Activated CD4-positive, alpha-beta T cell treated with anti-CD3 and anti-CD28 coated beads for 1 hour (primary cell): ENCODE results near the gene CEP128.

Source experiments
- DNase-seq: peaks from one replicate; pipeline ENCODE4 v3.0.0-alpha.2; 2020

CEP128 gene

GRCh38 chr14:80659783-80660182 is 281.8 kb downstream of the CEP128 start:
- DNase-seq: no peak

GRCh38 chr14:80658733-80659132 is 282.8 kb downstream of the CEP128 start:
- no peak for DNase-seq

GRCh38 chr14:80658155-80658554 is 283.4 kb downstream of the CEP128 start:
- DNase-seq: no peak

- DNase-seq: no peak
Observed at GRCh38 chr14:80653956-80654355, 287.6 kb downstream of the CEP128 start.

GRCh38 chr14:80645667-80646413 is 295.7 kb downstream of the CEP128 start:
- no peak for DNase-seq

DNA sequence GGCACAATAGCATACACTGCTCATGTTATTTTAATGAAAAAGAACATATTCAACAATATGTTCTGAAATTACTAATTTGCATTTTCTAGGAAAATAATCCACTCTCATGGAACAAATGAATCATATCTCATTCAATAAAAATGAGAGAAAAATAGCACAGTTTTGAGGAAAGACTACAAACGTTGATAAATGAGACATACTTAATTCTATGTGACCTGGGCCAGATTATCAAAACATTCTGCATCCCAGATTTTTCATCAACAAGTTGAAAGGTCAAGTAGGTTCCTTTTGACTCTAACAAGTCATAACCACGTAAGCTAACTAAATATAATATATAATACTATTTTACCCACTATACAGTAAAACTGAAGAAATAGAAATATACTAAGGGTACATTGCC is 296.7 kb downstream of the CEP128 start:
- DNase-seq: no peak

GRCh38 chr14:80638620-80639515 is 302.7 kb downstream of the CEP128 start:
- DNase-seq: no peak

- DNase-seq: no peak
Observed at GRCh38 chr14:80637756-80638619, 303.6 kb downstream of the CEP128 start.

- no peak for DNase-seq
Observed at GRCh38 chr14:80636071-80636470, 305.5 kb downstream of the CEP128 start.

DNA sequence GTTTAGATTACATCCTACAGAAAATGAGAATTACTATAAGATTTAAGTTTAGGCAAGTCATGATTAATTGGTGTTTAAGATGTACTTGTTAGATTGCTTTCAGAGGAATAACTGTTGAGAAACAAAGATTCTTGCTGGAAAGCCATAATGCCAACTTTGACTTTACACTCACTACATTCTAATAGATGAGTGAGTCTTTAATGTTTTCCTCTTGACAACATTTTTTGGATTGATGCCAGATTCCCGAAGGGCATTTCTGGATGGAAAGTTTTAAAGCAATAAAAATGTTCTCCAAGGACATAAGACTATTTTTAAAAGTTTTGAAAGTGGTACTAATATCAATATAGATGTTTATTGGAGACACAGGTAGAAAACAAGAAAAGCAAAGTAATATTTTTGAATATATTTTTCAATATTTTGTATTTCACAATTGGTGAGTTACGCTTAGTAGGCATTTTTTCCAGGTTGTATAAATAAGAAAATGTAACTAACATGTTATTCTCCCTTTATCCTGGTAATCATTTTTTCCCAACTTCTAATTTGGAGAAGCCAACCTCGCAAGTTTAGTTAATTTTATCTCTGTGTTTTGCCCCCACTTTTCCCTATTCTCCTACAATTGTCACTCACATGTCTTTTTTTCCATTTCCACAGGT is 307.3 kb downstream of the CEP128 start:
- DNase-seq: no peak

DNA sequence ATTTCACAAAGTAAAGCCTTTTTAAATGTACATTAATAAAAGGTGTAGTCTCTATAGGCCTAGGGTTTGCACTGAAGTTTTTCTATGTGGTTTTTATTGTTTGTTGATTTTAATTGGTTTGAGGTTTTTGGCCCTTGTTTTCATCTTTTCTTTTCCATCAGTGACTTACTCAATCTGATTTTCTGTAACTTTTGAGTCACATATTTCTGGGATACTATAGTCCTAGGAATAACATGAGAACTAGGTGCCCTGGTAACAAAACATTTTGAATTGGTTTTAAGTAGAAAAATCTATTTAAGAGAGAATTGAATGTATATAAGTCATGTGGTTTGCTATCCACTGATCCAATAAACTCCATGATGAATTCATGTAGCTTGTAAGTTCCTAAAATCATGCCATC is 311.9 kb downstream of the CEP128 start:
- no peak for DNase-seq

DNA sequence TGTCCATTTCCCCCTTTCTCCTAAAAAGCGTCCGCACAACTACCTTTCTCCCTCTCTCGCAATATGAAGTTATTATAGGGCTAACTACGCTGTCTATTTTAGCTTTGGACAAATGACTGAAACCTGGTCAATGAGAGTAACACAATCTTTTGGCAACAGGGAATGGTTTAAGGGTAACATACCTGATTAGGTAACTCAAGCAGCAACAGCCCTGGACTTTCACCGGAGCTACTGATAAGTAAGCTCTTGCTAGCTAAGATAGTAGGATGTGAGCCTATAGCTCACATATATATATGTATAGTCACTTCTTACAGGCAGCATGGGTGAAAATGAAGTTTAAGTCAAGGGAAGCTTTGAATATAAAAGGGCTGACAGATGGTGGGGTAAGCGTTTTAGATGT is 313.0 kb downstream of the CEP128 start:
- DNase-seq: no peak

DNA sequence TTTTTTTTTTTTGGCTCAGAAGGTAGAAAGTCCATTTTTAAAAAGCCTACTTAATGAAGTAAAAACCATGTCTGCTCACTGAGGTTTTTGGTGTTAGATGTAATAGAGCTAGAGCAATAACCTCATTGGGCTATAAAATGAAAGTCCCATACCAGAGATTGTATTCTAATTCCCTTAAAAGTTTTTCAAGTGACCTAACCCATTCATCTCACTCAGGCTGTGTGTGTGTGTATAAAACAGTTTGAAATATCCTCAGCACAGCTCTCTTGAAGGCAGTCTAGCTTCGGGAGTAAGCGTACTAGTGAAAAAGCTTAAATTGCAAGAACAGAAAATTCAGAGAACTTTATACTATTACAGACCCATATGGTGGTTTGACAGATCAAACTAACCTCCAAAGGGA is 313.8 kb downstream of the CEP128 start:
- DNase-seq: no peak

GRCh38 chr14:80624581-80624980 is 317.0 kb downstream of the CEP128 start:
- no peak for DNase-seq

- DNase-seq: no peak
Observed at GRCh38 chr14:80621701-80622100, 319.8 kb downstream of the CEP128 start.

- DNase-seq: no peak
Observed at GRCh38 chr14:80620434-80620833, 321.1 kb downstream of the CEP128 start.

GRCh38 chr14:80618751-80619329 is 322.7 kb downstream of the CEP128 start:
- DNase-seq: no peak

- DNase-seq: no peak
Observed at GRCh38 chr14:80615831-80616230, 325.7 kb downstream of the CEP128 start.

GRCh38 chr14:80609055-80609454 is 332.5 kb downstream of the CEP128 start:
- DNase-seq: no peak

GRCh38 chr14:80608563-80608962 is 333.0 kb downstream of the CEP128 start:
- DNase-seq: no peak

DNA sequence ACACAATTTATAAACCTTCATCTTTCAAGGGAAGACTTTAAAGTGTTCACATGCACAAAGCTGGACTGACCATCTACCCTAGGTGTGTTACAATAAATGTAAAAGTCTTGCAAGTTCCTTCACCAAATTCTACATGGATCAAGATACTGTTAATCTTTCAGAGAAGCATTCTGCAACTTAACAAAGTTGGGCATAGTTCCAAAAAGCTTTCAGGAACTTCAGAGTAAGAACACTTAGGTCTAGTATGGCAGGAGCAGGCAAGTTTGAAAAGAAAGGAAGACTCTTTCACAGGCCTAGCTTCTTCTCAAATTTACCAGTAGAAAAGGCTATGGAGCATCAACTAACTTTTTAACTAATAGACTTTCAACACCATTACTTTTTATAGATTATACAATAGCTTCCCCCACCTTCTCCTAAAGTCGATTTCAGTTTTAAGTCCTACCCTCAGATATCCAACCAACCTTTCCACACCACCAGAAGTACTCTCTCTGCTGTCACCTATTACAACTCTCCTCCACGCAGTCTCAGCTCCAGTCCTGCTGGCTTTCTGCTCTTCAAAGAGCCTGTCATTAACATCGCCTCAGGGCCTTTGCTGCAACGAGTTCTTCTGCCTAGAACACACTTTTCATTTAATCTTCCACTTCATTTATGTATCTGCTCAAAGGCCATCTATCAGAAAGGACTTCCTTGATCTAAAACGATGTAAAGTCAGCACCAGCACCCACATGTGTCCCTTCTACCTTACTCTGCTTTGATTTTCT is 333.9 kb downstream of the CEP128 start:
- DNase-seq: no peak
